Measurements from ENCODE around the gene L3MBTL4.

DNA sequence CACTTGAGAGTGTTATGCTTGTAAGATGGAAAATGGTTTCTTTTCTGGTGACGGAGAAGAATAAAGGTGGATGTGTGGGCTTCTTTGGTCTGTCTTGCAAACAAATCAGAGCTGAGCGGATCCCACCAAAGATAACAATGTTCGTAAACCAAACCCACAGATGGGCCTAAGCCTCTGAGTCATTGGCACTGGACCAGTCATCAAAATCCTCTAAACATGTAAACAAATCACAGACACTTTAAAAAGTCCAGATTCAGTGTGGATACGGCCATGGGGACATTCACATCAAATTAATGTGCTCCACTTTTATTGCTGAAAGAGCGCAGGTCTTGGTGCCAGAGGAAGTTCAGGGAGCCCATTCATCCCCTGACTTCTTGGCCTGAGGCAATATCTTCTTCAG, 458.9 kb downstream of the L3MBTL4 start:
- TF ChIP-seq, protein P1, sequence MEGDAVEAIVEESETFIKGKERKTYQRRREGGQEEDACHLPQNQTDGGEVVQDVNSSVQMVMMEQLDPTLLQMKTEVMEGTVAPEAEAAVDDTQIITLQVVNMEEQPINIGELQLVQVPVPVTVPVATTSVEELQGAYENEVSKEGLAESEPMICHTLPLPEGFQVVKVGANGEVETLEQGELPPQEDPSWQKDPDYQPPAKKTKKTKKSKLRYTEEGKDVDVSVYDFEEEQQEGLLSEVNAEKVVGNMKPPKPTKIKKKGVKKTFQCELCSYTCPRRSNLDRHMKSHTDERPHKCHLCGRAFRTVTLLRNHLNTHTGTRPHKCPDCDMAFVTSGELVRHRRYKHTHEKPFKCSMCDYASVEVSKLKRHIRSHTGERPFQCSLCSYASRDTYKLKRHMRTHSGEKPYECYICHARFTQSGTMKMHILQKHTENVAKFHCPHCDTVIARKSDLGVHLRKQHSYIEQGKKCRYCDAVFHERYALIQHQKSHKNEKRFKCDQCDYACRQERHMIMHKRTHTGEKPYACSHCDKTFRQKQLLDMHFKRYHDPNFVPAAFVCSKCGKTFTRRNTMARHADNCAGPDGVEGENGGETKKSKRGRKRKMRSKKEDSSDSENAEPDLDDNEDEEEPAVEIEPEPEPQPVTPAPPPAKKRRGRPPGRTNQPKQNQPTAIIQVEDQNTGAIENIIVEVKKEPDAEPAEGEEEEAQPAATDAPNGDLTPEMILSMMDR (IDR thresholded peaks at IDR 0.05), result no peak
- TF ChIP-seq EP300 (IDR thresholded peaks at IDR 0.05; ENCODE audit: borderline replicate concordance in 1 of 2, low read depth in 1 of 2, low read length in 1 of 2) (no peak), SIN3A (IDR thresholded peaks at IDR 0.05; ENCODE audit: borderline replicate concordance, low read depth, low read length) (no peak), POLR2AphosphoS5 (IDR thresholded peaks at IDR 0.05; ENCODE audit: low read depth, low read length) (no peak), GABPA (IDR thresholded peaks at IDR 0.05; ENCODE audit: low read depth) (no peak), TAF1 (IDR thresholded peaks at IDR 0.05; ENCODE audit: borderline replicate concordance, low read depth, low read length) (no peak)
- TF ChIP-seq, protein P2, sequence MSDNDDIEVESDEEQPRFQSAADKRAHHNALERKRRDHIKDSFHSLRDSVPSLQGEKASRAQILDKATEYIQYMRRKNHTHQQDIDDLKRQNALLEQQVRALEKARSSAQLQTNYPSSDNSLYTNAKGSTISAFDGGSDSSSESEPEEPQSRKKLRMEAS (IDR thresholded peaks at IDR 0.05; ENCODE audit: low read depth), result no peak

Data from SK-N-SH (cell line).